ENCODE data around the gene MPRIP. TPM values are rescaled to one million over a fixed set of nuclear protein-coding genes. Genes with fewer than 3 reads are reported as not detected.

MPRIP gene
- polyA plus RNA-seq, 1 donor (not counting 4 experiments of a cell fraction or from before 2014, with no cell fraction given): 113 TPM

GRCh38 chr17:17119533-17119932, 77.3 kb downstream of the MPRIP start:
- H3K79me2 ChIP-seq (ENCODE audit: control insufficient read depth, insufficient read depth, low read length): peaks cover 92% of the 10 kb centered on the region
- H3K9ac ChIP-seq (ENCODE audit: control insufficient read depth, extremely low read depth, insufficient read depth, low read length): no peak overlapping the region
- H3K4me2 ChIP-seq (ENCODE audit: control insufficient read depth, extremely low read depth, insufficient read depth, low read depth, low read length): peak overlapping the region; percentile 24
- no peaks in the 10 kb centered on the region for H3K9me3 ChIP-seq (ENCODE audit: control insufficient read depth, low read depth, low read length)
- DNase-seq (ENCODE audit: low read depth, low spot score) (no peak), FAIRE-seq (peak; percentile 71)
- H2AFZ ChIP-seq (ENCODE audit: control insufficient read depth, low read length): no peak overlapping the region
- TF ChIP-seq EZH2 (IDR thresholded peaks at IDR 0.05; ENCODE audit: low read length) (no peak), CTCF (optimal IDR thresholded peaks at IDR 0.05 in 1 of 3, IDR thresholded peaks at IDR 0.05 in 1 of 3, conservative IDR thresholded peaks at IDR 0.05 in 1 of 3; ENCODE audit: extremely low read depth in 1 of 3, insufficient read depth in 2 of 3, low read length in 3 of 3) (no peak)
- peaks cover 22% of the 10 kb centered on the region for H3K4me1 ChIP-seq (ENCODE audit: control insufficient read depth, extremely low read depth, insufficient read depth, low read length)
- peaks cover 39% of the 10 kb centered on the region for H4K20me1 ChIP-seq (ENCODE audit: control insufficient read depth, extremely low read depth, insufficient read depth, low read length)
- H3K27ac ChIP-seq (ENCODE audit: control insufficient read depth, insufficient read depth, low read length): peak overlapping the region; percentile 54
- dilution Hi-C loops (cut with MboI; ENCODE audit: extremely low pct_ligation_motif_present, low sequenced_read_pairs): no loop called here
- H3K36me3 ChIP-seq (ENCODE audit: control insufficient read depth in 2 of 2, extremely low read depth in 1 of 2, insufficient read depth in 2 of 2, low read length in 2 of 2): peaks cover 2 to 5% of the 10 kb centered on the region in 2 experiments
- no peak overlapping the region for H3K4me3 ChIP-seq (ENCODE audit: control insufficient read depth in 2 of 3, extremely low read depth in 1 of 3, insufficient read depth in 2 of 3, low read depth in 1 of 3, low read length in 3 of 3)
- H3K27me3 ChIP-seq (ENCODE audit: control insufficient read depth, extremely low read depth, insufficient read depth, low read length): no peaks in the 10 kb centered on the region
- peaks cover 13% of the 10 kb centered on the region for H3K9me1 ChIP-seq (ENCODE audit: control insufficient read depth, extremely low read depth, insufficient read depth, low read length)

GRCh38 chr17:17120294-17120693, 78.0 kb downstream of the MPRIP start:
- Histone ChIP-seq H3K9me3 (ENCODE audit: control insufficient read depth, low read depth, low read length) (no peaks in the 10 kb centered on the region), H3K27ac (ENCODE audit: control insufficient read depth, insufficient read depth, low read length) (peak overlapping the region; percentile 54), H3K36me3 (ENCODE audit: control insufficient read depth in 2 of 2, extremely low read depth in 1 of 2, insufficient read depth in 2 of 2, low read length in 2 of 2) (peaks cover 2% of the 10 kb centered on the region in 2 experiments), H3K9me1 (ENCODE audit: control insufficient read depth, extremely low read depth, insufficient read depth, low read length) (peaks cover 19% of the 10 kb centered on the region), H2AFZ (ENCODE audit: control insufficient read depth, low read length) (no peak overlapping the region), H3K4me3 (ENCODE audit: control insufficient read depth in 2 of 3, extremely low read depth in 1 of 3, insufficient read depth in 2 of 3, low read depth in 1 of 3, low read length in 3 of 3) (no peak overlapping the region), H3K4me2 (ENCODE audit: control insufficient read depth, extremely low read depth, insufficient read depth, low read depth, low read length) (no peak overlapping the region), H3K9ac (ENCODE audit: control insufficient read depth, extremely low read depth, insufficient read depth, low read length) (no peak overlapping the region), H3K4me1 (ENCODE audit: control insufficient read depth, extremely low read depth, insufficient read depth, low read length) (peaks cover 22% of the 10 kb centered on the region), H3K27me3 (ENCODE audit: control insufficient read depth, extremely low read depth, insufficient read depth, low read length) (no peaks in the 10 kb centered on the region), H4K20me1 (ENCODE audit: control insufficient read depth, extremely low read depth, insufficient read depth, low read length) (peaks cover 42% of the 10 kb centered on the region), H3K79me2 (ENCODE audit: control insufficient read depth, insufficient read depth, low read length) (peaks cover 92% of the 10 kb centered on the region)
- dilution Hi-C loops (cut with MboI; ENCODE audit: extremely low pct_ligation_motif_present, low sequenced_read_pairs): no loop called here
- FAIRE-seq: no peak
- TF ChIP-seq EZH2 (IDR thresholded peaks at IDR 0.05; ENCODE audit: low read length) (no peak), CTCF (optimal IDR thresholded peaks at IDR 0.05 in 1 of 3, IDR thresholded peaks at IDR 0.05 in 1 of 3, conservative IDR thresholded peaks at IDR 0.05 in 1 of 3; ENCODE audit: extremely low read depth in 1 of 3, insufficient read depth in 2 of 3, low read length in 3 of 3) (no peak)
- DNase-seq (ENCODE audit: low read depth, low spot score): no peak
